ENCODE data around the gene DBET.
A peak's percentile ranks its signal among the peaks of the same experiment; 100 is the strongest.
"Not testable (repeated sequence)": the region's sequence is repeated elsewhere in the genome, so short reads cannot be mapped to it uniquely, and the experiment has no call there.

The DBET gene

GRCh38 chr4:190107766-190108485, 43.6 kb downstream of the DBET start:
- not testable (repeated sequence) for DNase-seq; H3K27me3 ChIP-seq (ENCODE audit: insufficient read depth, low read length, poor library complexity); H3K4me2 ChIP-seq (ENCODE audit: insufficient read depth, low read length); H3K4me3 ChIP-seq (ENCODE audit: low read depth in 1 of 2, low read length in 2 of 2); H4K20me1 ChIP-seq (ENCODE audit: insufficient read depth, low read length); ATAC-seq (ENCODE audit: insufficient read depth, low read depth); H3K36me3 ChIP-seq (ENCODE audit: insufficient read depth, low read length); H3K9ac ChIP-seq (ENCODE audit: low read depth, low read length); H3K79me2 ChIP-seq (ENCODE audit: insufficient read depth, low read length); H2AFZ ChIP-seq (ENCODE audit: low read depth, low read length); H3K9me3 ChIP-seq (ENCODE audit: insufficient read depth, low read length, severe bottlenecking)
- H3K4me1 ChIP-seq (ENCODE audit: insufficient read depth, low read length): peaks cover 54% of the 10 kb centered on the region
- peak overlapping the region; percentile 5; the same call in 1 of the 2 replicates for H3K27ac ChIP-seq (ENCODE audit: low read length)

GRCh38 chr4:190108756-190109155, 44.5 kb downstream of the DBET start:
- Histone ChIP-seq H3K4me1 (ENCODE audit: insufficient read depth, low read length) (peaks cover 56% of the 10 kb centered on the region), H3K27ac (ENCODE audit: low read length) (0 out of 2 replicates have a peak overlapping the region, but pooled peaks have one; percentile 0)
- not testable (repeated sequence) for H3K4me2 ChIP-seq (ENCODE audit: insufficient read depth, low read length); H3K27me3 ChIP-seq (ENCODE audit: insufficient read depth, low read length, poor library complexity); DNase-seq; H3K79me2 ChIP-seq (ENCODE audit: insufficient read depth, low read length); H3K9ac ChIP-seq (ENCODE audit: low read depth, low read length); ATAC-seq (ENCODE audit: insufficient read depth, low read depth); H2AFZ ChIP-seq (ENCODE audit: low read depth, low read length); H4K20me1 ChIP-seq (ENCODE audit: insufficient read depth, low read length); H3K4me3 ChIP-seq (ENCODE audit: low read depth in 1 of 2, low read length in 2 of 2); H3K36me3 ChIP-seq (ENCODE audit: insufficient read depth, low read length); H3K9me3 ChIP-seq (ENCODE audit: insufficient read depth, low read length, severe bottlenecking)

GRCh38 chr4:190109390-190110011, 45.2 kb downstream of the DBET start:
- not testable (repeated sequence) for H3K36me3 ChIP-seq (ENCODE audit: insufficient read depth, low read length); H3K9ac ChIP-seq (ENCODE audit: low read depth, low read length); H3K27me3 ChIP-seq (ENCODE audit: insufficient read depth, low read length, poor library complexity); H4K20me1 ChIP-seq (ENCODE audit: insufficient read depth, low read length); ATAC-seq (ENCODE audit: insufficient read depth, low read depth); H3K9me3 ChIP-seq (ENCODE audit: insufficient read depth, low read length, severe bottlenecking); H3K4me2 ChIP-seq (ENCODE audit: insufficient read depth, low read length); DNase-seq; H3K4me3 ChIP-seq (ENCODE audit: low read depth in 1 of 2, low read length in 2 of 2); H3K27ac ChIP-seq (ENCODE audit: low read length); H3K79me2 ChIP-seq (ENCODE audit: insufficient read depth, low read length); H2AFZ ChIP-seq (ENCODE audit: low read depth, low read length)
- H3K4me1 ChIP-seq (ENCODE audit: insufficient read depth, low read length): peaks cover 59% of the 10 kb centered on the region

- H3K9me3 ChIP-seq (ENCODE audit: insufficient read depth, low read length, severe bottlenecking); H3K27me3 ChIP-seq (ENCODE audit: insufficient read depth, low read length, poor library complexity); H3K4me2 ChIP-seq (ENCODE audit: insufficient read depth, low read length); H3K36me3 ChIP-seq (ENCODE audit: insufficient read depth, low read length); H4K20me1 ChIP-seq (ENCODE audit: insufficient read depth, low read length); H3K9ac ChIP-seq (ENCODE audit: low read depth, low read length); ATAC-seq (ENCODE audit: insufficient read depth, low read depth); H3K4me3 ChIP-seq (ENCODE audit: low read depth in 1 of 2, low read length in 2 of 2); H2AFZ ChIP-seq (ENCODE audit: low read depth, low read length); DNase-seq; H3K79me2 ChIP-seq (ENCODE audit: insufficient read depth, low read length): not testable (repeated sequence)
- Histone ChIP-seq H3K27ac (ENCODE audit: low read length) (0 out of 2 replicates have a peak overlapping the region, but pooled peaks have one; percentile 92), H3K4me1 (ENCODE audit: insufficient read depth, low read length) (peaks cover 62% of the 10 kb centered on the region)
Measured at GRCh38 chr4:190110033-190110432, 45.7 kb downstream of the DBET start.

GRCh38 chr4:190110570-190111295, 46.4 kb downstream of the DBET start:
- H4K20me1 ChIP-seq (ENCODE audit: insufficient read depth, low read length): not testable (repeated sequence)

GRCh38 chr4:190112879-190113278, 48.6 kb downstream of the DBET start:
- not testable (repeated sequence) for H3K9me3 ChIP-seq (ENCODE audit: insufficient read depth, low read length, severe bottlenecking); H3K79me2 ChIP-seq (ENCODE audit: insufficient read depth, low read length)
- H3K4me2 ChIP-seq (ENCODE audit: insufficient read depth, low read length): peak overlapping the region; percentile 56

More at GRCh38 chr4:190110570-190111295, 46.4 kb downstream of the DBET start:
- H3K27ac ChIP-seq (ENCODE audit: low read length): peak overlapping the region; percentile 92
- H3K4me2 ChIP-seq (ENCODE audit: insufficient read depth, low read length): peak overlapping the region; percentile 56; the same call in 1 of the 2 replicates
- H3K27me3 ChIP-seq (ENCODE audit: insufficient read depth, low read length, poor library complexity); H3K9me3 ChIP-seq (ENCODE audit: insufficient read depth, low read length, severe bottlenecking); H3K4me3 ChIP-seq (ENCODE audit: low read depth in 1 of 2, low read length in 2 of 2); H3K36me3 ChIP-seq (ENCODE audit: insufficient read depth, low read length); H2AFZ ChIP-seq (ENCODE audit: low read depth, low read length); DNase-seq; H3K79me2 ChIP-seq (ENCODE audit: insufficient read depth, low read length); ATAC-seq (ENCODE audit: insufficient read depth, low read depth): not testable (repeated sequence)
- H3K9ac ChIP-seq (ENCODE audit: low read depth, low read length): peak overlapping the region; percentile 52; the same call in 1 of the 2 replicates
- H3K4me1 ChIP-seq (ENCODE audit: insufficient read depth, low read length): peaks cover 62% of the 10 kb centered on the region

GRCh38 chr4:190114991-190115390, 50.7 kb downstream of the DBET start:
- not testable (repeated sequence) for H3K79me2 ChIP-seq (ENCODE audit: insufficient read depth, low read length); H3K9ac ChIP-seq (ENCODE audit: low read depth, low read length); DNase-seq; H3K36me3 ChIP-seq (ENCODE audit: insufficient read depth, low read length); H3K4me2 ChIP-seq (ENCODE audit: insufficient read depth, low read length); H4K20me1 ChIP-seq (ENCODE audit: insufficient read depth, low read length); H3K9me3 ChIP-seq (ENCODE audit: insufficient read depth, low read length, severe bottlenecking); H3K4me3 ChIP-seq (ENCODE audit: low read depth in 1 of 2, low read length in 2 of 2); H3K27ac ChIP-seq (ENCODE audit: low read length); H2AFZ ChIP-seq (ENCODE audit: low read depth, low read length); ATAC-seq (ENCODE audit: insufficient read depth, low read depth); H3K27me3 ChIP-seq (ENCODE audit: insufficient read depth, low read length, poor library complexity)
- H3K4me1 ChIP-seq (ENCODE audit: insufficient read depth, low read length): peaks cover 36% of the 10 kb centered on the region

More at GRCh38 chr4:190112879-190113278, 48.6 kb downstream of the DBET start:
- H3K36me3 ChIP-seq (ENCODE audit: insufficient read depth, low read length); H4K20me1 ChIP-seq (ENCODE audit: insufficient read depth, low read length); H3K4me3 ChIP-seq (ENCODE audit: low read depth in 1 of 2, low read length in 2 of 2); H2AFZ ChIP-seq (ENCODE audit: low read depth, low read length); H3K27me3 ChIP-seq (ENCODE audit: insufficient read depth, low read length, poor library complexity): not testable (repeated sequence)
- Histone ChIP-seq H3K27ac (ENCODE audit: low read length) (peak overlapping the region; percentile 92), H3K4me1 (ENCODE audit: insufficient read depth, low read length) (peaks cover 54% of the 10 kb centered on the region), H3K9ac (ENCODE audit: low read depth, low read length) (peak overlapping the region; percentile 52)
- ATAC-seq (ENCODE audit: insufficient read depth, low read depth) (peak; percentile 30), DNase-seq (peak; percentile 77)

Data from DND-41 (cell line).